Left lung (tissue), 10 donors: Measurements from ENCODE around the gene NEO1. TPM values are rescaled to one million over a fixed set of nuclear protein-coding genes. Genes with fewer than 3 reads are reported as not detected.

Experiments used
- ATAC-seq: fragments of 200-7000 bp; cut with Tn5 transposase; one replicate; pipeline ENCODE4 v1.9.1; 2020; ENCODE audit warnings: moderate library complexity
- DNase-seq, 4 donors: peaks; one replicate each; pipeline ENCODE4 v3.0.0-alpha.2; 2013 to 2020
- H3K27ac ChIP-seq, 2 donors: fragments of 200-600 bp; sonication (generic) in 1 of 2; one replicate each; pipeline versions ENCODE4 v1.5.0 to v1.8.0; 2020 to 2021
- H3K27me3 ChIP-seq, 2 donors: fragments of 200-600 bp; sonication (generic) in 1 of 2; one replicate each; pipeline versions ENCODE4 v1.5.0 to v1.8.0; 2020 to 2021
- H3K36me3 ChIP-seq, 2 donors: fragments of 200-600 bp; sonication (generic) in 1 of 2; one replicate each; pipeline versions ENCODE4 v1.5.0 to v1.8.0; 2020 to 2021
- H3K4me1 ChIP-seq, 2 donors: fragments of 200-600 bp; one replicate each; pipeline ENCODE4 v1.8.0; 2021
- H3K4me3 ChIP-seq, 2 donors: fragments of 200-600 bp; sonication (generic) in 1 of 2; one replicate each; pipeline versions ENCODE4 v1.5.0 to v1.8.0; 2020 to 2021; ENCODE audit warnings: mild to moderate bottlenecking in 1 of 2
- H3K9me3 ChIP-seq, 2 donors: fragments of 200-600 bp; sonication (generic) in 1 of 2; one replicate each; pipeline versions ENCODE4 v1.5.0 to v1.8.0; 2020 to 2021
- CTCF ChIP-seq, 2 donors: fragments of 200-600 bp; sonication (generic) in 1 of 2; IDR thresholded peaks; one replicate each; pipeline versions ENCODE4 v1.5.0 to v1.8.0; 2021; ENCODE audit warnings: antibody characterized with exemption in 2 of 2
- intact Hi-C, 2 donors: fragments of 100-400 bp; cut with DNase I; formaldehyde crosslinking; loops; one replicate each; pipeline versions ENCODE4 v1.11.2 to v1.14.2; 2022
- polyA plus RNA-seq, 6 donors: library from polyadenylated mRNA; unstranded; fragments of 120-200 nt; gene quantifications; one replicate each; pipeline ENCODE4 v1.2.1, GENCODE V29; 2013; ENCODE audit not compliant: insufficient read length in 6 of 6
- total RNA-seq, 2 donors: library from RNA; stranded (reverse); fragmentation: NEBNext Ultra II Directional; extraction: Animal tissue kit (Norgen Biotek cat#: 25700); gene quantifications; one replicate each; pipeline ENCODE4 v1.2.1, GENCODE V29; 2021
- donor health status: DM: no; HTN: yes; CAD: no.
- donor health status: DM: no; HTN: no; CAD: no.

NEO1 gene
- total and polyA plus RNA-seq, 8 donors: 30.1 to 155 (median 110) TPM

- Histone ChIP-seq H3K27ac (no peak overlapping the region), H3K4me3 (no peak overlapping the region), H3K9me3 (no peaks in the 10 kb centered on the region), H3K4me1 (no peaks in the 10 kb centered on the region), H3K27me3 (no peaks in the 10 kb centered on the region), H3K36me3 (no peaks in the 10 kb centered on the region)
- intact Hi-C loops: no loop called here
- no peak for TF ChIP-seq CTCF (IDR thresholded peaks at IDR 0.05)
- no peak for DNase-seq
- ATAC-seq: no peak
Observed at GRCh38 chr15:73172508-73172907, 120.2 kb downstream of the NEO1 start.

- no peak for DNase-seq
- ATAC-seq: no peak
- no peaks in the 10 kb centered on the region for H3K4me1 ChIP-seq
- intact Hi-C loops: no loop called here
- H3K27me3 ChIP-seq: no peaks in the 10 kb centered on the region
- no peak overlapping the region for H3K4me3 ChIP-seq
- no peak overlapping the region for H3K27ac ChIP-seq
- H3K36me3 ChIP-seq: no peaks in the 10 kb centered on the region
- no peaks in the 10 kb centered on the region for H3K9me3 ChIP-seq
- TF ChIP-seq CTCF (IDR thresholded peaks at IDR 0.05): no peak
Observed at GRCh38 chr15:73174171-73174570, 121.9 kb downstream of the NEO1 start.

GRCh38 chr15:73175382-73175781 is 123.1 kb downstream of the NEO1 start:
- Histone ChIP-seq H3K36me3 (no peaks in the 10 kb centered on the region), H3K4me3 (no peak overlapping the region), H3K27me3 (no peaks in the 10 kb centered on the region), H3K9me3 (no peaks in the 10 kb centered on the region), H3K4me1 (no peaks in the 10 kb centered on the region), H3K27ac (no peak overlapping the region)
- DNase-seq: no peak
- intact Hi-C loops: no loop called here
- no peak for TF ChIP-seq CTCF (IDR thresholded peaks at IDR 0.05)
- no peak for ATAC-seq

GRCh38 chr15:73176598-73176997 is 124.3 kb downstream of the NEO1 start:
- Histone ChIP-seq H3K27ac (no peak overlapping the region), H3K9me3 (peaks cover 0 to 2% of the 10 kb centered on the region in 2 donors), H3K36me3 (no peaks in the 10 kb centered on the region), H3K4me1 (no peaks in the 10 kb centered on the region), H3K4me3 (no peak overlapping the region), H3K27me3 (no peaks in the 10 kb centered on the region)
- TF ChIP-seq CTCF (IDR thresholded peaks at IDR 0.05): no peak
- DNase-seq (no peak), ATAC-seq (no peak)
- intact Hi-C loops: no loop called here

- DNase-seq (no peak), ATAC-seq (no peak)
- no peak for TF ChIP-seq CTCF (IDR thresholded peaks at IDR 0.05)
- Histone ChIP-seq H3K27ac (no peak overlapping the region), H3K27me3 (no peaks in the 10 kb centered on the region), H3K36me3 (no peaks in the 10 kb centered on the region), H3K9me3 (peaks cover 0 to 2% of the 10 kb centered on the region in 2 donors), H3K4me1 (no peaks in the 10 kb centered on the region), H3K4me3 (no peak overlapping the region)
- intact Hi-C loops: no loop called here
Observed at GRCh38 chr15:73183071-73183470, 130.8 kb downstream of the NEO1 start.
